Measurements from ENCODE around the gene WNT7A.

- no peak for TF ChIP-seq CTCF (IDR thresholded peaks at IDR 0.05; ENCODE audit: low read length)
- TF ChIP-seq EZH2 (optimal IDR thresholded peaks at IDR 0.05; ENCODE audit: low read depth, low read length): no peak
- no peak for TF ChIP-seq EZH2phosphoT487 (IDR thresholded peaks at IDR 0.05; ENCODE audit: low read length)
These were observed 87.8 kb downstream of the WNT7A start for GRCh38 chr3:13792051-13792490.
